SKM-1 (cell line): ENCODE results near the gene CTNND2.
"Not testable (repeated sequence)": the region's sequence is repeated elsewhere in the genome, so short reads cannot be mapped to it uniquely, and the experiment has no call there.

Experiments used
- DNase-seq: peaks from one replicate; lab custom pipeline; 2025; ENCODE audit not compliant: unreplicated experiment; lab: John Stamatoyannopoulos, UW

CTNND2 gene

GRCh38 chr5:11335881-11336760 lies 568.1 kb downstream of the CTNND2 start:
- DNase-seq, result no peak

- DNase-seq, result no peak
Observed at GRCh38 chr5:11334404-11334803, 569.8 kb downstream of the CTNND2 start.

GRCh38 chr5:11329679-11330078 lies 574.6 kb downstream of the CTNND2 start:
- DNase-seq, result no peak

- no peak for DNase-seq
Observed at GRCh38 chr5:11324521-11325289, 579.5 kb downstream of the CTNND2 start.

GRCh38 chr5:11323761-11324160 lies 580.5 kb downstream of the CTNND2 start:
- DNase-seq, result no peak

- peak; percentile 32 for DNase-seq
Observed at GRCh38 chr5:11322133-11322532, 582.1 kb downstream of the CTNND2 start.

- DNase-seq, result no peak
Observed at GRCh38 chr5:11319836-11320580, 584.2 kb downstream of the CTNND2 start.

- not testable (repeated sequence) for DNase-seq
Observed at GRCh38 chr5:11313694-11314093, 590.6 kb downstream of the CTNND2 start.

GRCh38 chr5:11311731-11312130 lies 592.5 kb downstream of the CTNND2 start:
- no peak for DNase-seq

- DNase-seq, result no peak
Observed at GRCh38 chr5:11311272-11311671, 593.0 kb downstream of the CTNND2 start.

GRCh38 chr5:11310158-11310557 lies 594.1 kb downstream of the CTNND2 start:
- DNase-seq, result no peak

GRCh38 chr5:11306365-11306764 lies 597.9 kb downstream of the CTNND2 start:
- DNase-seq, result no peak

- DNase-seq, result no peak
Observed at GRCh38 chr5:11305245-11305644, 599.0 kb downstream of the CTNND2 start.

GRCh38 chr5:11304641-11305040 lies 599.6 kb downstream of the CTNND2 start:
- no peak for DNase-seq

- DNase-seq, result peak; percentile 65
Observed at GRCh38 chr5:11302663-11303062, 601.6 kb downstream of the CTNND2 start.

- DNase-seq, result no peak
Observed at GRCh38 chr5:11301171-11301570, 603.1 kb downstream of the CTNND2 start.

- DNase-seq, result no peak
Observed at GRCh38 chr5:11300736-11301135, 603.5 kb downstream of the CTNND2 start.

GRCh38 chr5:11298877-11299276 lies 605.4 kb downstream of the CTNND2 start:
- DNase-seq, result no peak

- no peak for DNase-seq
Observed at GRCh38 chr5:11293523-11293922, 610.7 kb downstream of the CTNND2 start.

- no peak for DNase-seq
Observed at GRCh38 chr5:11292648-11293356, 611.4 kb downstream of the CTNND2 start.

GRCh38 chr5:11289733-11290132 lies 614.5 kb downstream of the CTNND2 start:
- DNase-seq, result no peak
